ENCODE results near the gene TSACC.
A peak's percentile ranks its signal among the peaks of the same experiment; 100 is the strongest.
"Not testable (repeated sequence)": the region's sequence is repeated elsewhere in the genome, so short reads cannot be mapped to it uniquely, and the experiment has no call there.

Gene TSACC

DNA sequence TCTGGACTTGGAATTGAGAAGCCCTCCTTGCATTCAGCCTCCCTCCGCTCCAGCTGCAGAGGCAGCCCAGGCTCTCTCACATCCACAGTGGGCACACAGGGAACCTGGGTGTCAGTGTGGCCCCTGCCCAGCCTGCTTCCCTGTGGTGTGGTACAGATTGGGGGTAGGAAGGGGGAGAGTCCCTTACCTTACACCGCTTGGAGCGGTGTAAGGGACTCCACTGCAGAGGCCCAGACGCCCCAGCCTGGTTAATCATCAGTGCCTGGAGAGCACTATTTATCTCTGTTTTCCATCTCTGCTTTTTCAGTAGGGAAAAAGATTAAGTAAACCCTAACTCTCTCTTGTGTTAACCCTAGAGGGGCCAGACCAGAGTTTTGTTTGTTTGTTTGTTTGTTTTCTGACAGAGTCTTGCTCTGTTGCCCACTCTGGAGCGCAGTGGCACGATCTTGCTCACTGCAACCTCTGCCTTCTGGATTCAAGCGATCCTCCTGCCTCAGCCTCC, 29.9 kb downstream of the TSACC start:
- peak overlapping the region; percentile 51 for H2AFZ ChIP-seq
- H3K79me2 ChIP-seq: no peaks in the 10 kb centered on the region
- no peak overlapping the region for H3K9ac ChIP-seq
- H3K27ac ChIP-seq: no peak overlapping the region
- H3K4me2 ChIP-seq (ENCODE audit: low read length): peak overlapping the region; percentile 81
- H3K4me3 ChIP-seq (ENCODE audit: low read depth, low read length): no peak overlapping the region
- H3K36me3 ChIP-seq (ENCODE audit: control insufficient read depth, insufficient read depth, low read length): no peaks in the 10 kb centered on the region
- TF ChIP-seq, protein P1, sequence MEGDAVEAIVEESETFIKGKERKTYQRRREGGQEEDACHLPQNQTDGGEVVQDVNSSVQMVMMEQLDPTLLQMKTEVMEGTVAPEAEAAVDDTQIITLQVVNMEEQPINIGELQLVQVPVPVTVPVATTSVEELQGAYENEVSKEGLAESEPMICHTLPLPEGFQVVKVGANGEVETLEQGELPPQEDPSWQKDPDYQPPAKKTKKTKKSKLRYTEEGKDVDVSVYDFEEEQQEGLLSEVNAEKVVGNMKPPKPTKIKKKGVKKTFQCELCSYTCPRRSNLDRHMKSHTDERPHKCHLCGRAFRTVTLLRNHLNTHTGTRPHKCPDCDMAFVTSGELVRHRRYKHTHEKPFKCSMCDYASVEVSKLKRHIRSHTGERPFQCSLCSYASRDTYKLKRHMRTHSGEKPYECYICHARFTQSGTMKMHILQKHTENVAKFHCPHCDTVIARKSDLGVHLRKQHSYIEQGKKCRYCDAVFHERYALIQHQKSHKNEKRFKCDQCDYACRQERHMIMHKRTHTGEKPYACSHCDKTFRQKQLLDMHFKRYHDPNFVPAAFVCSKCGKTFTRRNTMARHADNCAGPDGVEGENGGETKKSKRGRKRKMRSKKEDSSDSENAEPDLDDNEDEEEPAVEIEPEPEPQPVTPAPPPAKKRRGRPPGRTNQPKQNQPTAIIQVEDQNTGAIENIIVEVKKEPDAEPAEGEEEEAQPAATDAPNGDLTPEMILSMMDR (IDR thresholded peaks at IDR 0.05): no peak
- H3K4me1 ChIP-seq: peaks cover 4% of the 10 kb centered on the region
- H3K9me3 ChIP-seq (ENCODE audit: control insufficient read depth, low read length): no peaks in the 10 kb centered on the region
- H3K27me3 ChIP-seq (ENCODE audit: control insufficient read depth, insufficient read depth, low read length): no peaks in the 10 kb centered on the region

DNA sequence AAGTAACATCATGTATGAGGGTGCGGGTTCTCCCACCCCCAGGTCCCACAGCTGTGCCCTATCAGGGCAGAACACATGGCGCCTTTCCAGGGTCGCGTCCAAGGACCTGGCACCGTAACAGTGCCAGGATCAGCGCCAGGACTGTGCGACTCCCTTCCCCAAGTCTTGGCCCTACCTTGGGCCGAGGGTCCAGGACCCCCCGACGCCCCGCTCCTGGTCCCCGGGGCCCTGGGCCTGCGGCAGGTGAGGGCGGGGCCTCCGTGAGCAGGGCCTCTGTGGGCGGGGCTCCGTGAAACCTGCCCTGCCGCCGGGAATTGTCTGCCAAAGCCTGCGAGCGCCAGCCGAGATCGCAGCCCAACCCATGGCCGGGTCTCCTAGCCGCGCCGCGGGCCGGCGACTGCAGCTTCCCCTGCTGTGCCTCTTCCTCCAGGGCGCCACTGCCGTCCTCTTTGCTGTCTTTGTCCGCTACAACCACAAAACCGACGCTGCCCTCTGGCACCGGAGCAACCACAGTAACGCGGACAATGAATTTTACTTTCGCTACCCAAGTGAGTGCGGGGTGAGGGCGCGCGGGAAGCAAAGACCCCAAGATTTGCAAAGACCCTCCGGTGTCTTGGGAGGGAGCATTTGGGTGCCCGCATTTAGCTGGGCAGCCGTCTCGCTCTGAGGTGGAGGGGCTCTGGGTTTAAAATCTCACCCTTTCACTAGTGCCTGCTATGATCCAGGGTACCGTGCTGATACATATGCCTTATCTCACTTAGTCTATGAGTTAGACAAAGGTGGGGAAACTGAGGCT, 30.8 kb downstream of the TSACC start, which contains the start of gene RHBG:
TSS of gene RHBG (plus strand) at position 323 of the 796 bp plus-strand sequence. CDS start at position 362, 39 bp downstream.
- Histone ChIP-seq H3K36me3 (ENCODE audit: control insufficient read depth, insufficient read depth, low read length) (no peaks in the 10 kb centered on the region), H3K4me3 (ENCODE audit: low read depth, low read length) (peak within 1 kb of the TSS; percentile 61), H3K4me1 (peaks cover 4% of the 10 kb centered on the region), H3K9me3 (ENCODE audit: control insufficient read depth, low read length) (no peaks in the 10 kb centered on the region), H3K4me2 (ENCODE audit: low read length) (peak within 1 kb of the TSS; percentile 81), H3K27ac (no peak within 1 kb of the TSS), H2AFZ (peak within 1 kb of the TSS; percentile 81), H3K27me3 (ENCODE audit: control insufficient read depth, insufficient read depth, low read length) (no peaks in the 10 kb centered on the region), H3K79me2 (no peaks in the 10 kb centered on the region), H3K9ac (no peak within 1 kb of the TSS)
- TF ChIP-seq, protein P1 (IDR thresholded peaks at IDR 0.05): no peak

DNA sequence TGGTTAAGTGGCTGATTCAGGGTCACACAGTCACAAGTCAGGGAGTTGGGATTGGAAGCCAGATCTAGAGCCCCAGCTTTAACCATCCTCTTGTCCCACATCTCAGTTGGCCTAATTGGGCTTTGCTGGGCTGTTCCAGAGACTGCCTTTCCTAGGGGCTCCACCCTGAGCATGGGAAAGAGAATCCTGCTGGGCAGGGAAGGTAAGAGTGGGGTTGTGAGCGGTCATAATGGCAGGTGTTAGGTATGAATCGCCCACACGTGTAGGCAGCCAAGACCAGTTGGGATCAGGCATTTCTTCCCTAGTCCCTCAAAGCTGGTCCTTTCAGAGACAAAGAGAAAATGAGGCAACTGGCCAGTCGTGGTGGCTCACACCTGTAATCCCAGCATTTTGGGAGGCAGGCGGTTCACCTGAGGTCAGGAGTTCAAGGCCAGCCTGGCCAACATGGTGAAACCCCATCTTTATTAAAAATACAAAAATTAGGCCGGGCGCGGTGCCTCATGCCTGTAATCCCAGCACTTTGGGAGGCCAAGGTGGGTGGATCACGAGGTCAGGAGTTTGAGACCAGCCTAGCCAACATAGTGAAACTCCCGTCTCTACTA, 31.5 kb downstream of the TSACC start:
- not testable (repeated sequence) for H3K9ac ChIP-seq; H2AFZ ChIP-seq; H3K9me3 ChIP-seq (ENCODE audit: control insufficient read depth, low read length); H3K27ac ChIP-seq; H3K36me3 ChIP-seq (ENCODE audit: control insufficient read depth, insufficient read depth, low read length); H3K4me1 ChIP-seq; H3K79me2 ChIP-seq; H3K27me3 ChIP-seq (ENCODE audit: control insufficient read depth, insufficient read depth, low read length)
- Histone ChIP-seq H3K4me3 (ENCODE audit: low read depth, low read length) (peak overlapping the region; percentile 61), H3K4me2 (ENCODE audit: low read length) (peak overlapping the region; percentile 81)

DNA sequence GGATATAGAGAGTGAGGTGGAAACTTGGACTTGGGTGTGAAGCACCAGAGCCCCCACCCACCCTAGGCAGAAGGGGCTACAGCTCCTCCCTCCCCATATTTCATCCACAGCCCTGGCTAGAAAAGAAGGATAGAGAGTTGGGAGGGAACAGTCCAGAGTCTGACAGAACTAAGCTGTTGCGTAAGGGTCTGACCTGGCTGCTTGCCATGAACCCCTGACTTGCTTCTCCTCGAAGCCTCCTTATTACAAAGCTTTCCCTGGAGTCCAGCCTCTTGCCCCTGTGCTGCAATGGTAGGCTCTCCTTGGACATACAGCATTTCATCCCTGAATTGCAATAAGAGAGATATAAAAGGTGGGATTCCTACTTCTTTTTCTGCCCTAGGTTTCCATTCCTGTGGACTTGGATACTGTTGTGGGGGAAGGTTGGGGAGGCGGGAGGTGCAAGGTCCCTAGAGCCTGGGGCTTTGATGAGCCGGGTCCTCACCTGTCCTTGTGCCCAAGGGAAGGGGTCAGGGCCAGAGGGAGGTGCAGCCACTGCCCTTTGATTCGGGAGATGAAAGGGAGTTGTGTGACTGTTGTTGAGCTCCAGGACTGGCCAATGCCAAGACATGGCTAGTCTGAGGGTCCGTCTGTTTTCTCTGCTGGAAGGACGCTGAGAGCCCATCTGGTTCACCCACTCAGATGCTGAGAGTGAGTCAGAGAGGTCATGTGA, 33.4 kb downstream of the TSACC start:
- H3K4me1 ChIP-seq: peaks cover 4% of the 10 kb centered on the region
- no peaks in the 10 kb centered on the region for H3K36me3 ChIP-seq (ENCODE audit: control insufficient read depth, insufficient read depth, low read length)
- H3K9ac ChIP-seq: no peak overlapping the region
- H2AFZ ChIP-seq: no peak overlapping the region
- H3K4me3 ChIP-seq (ENCODE audit: low read depth, low read length): no peak overlapping the region
- H3K79me2 ChIP-seq: no peaks in the 10 kb centered on the region
- H3K9me3 ChIP-seq (ENCODE audit: control insufficient read depth, low read length): no peaks in the 10 kb centered on the region
- H3K27me3 ChIP-seq (ENCODE audit: control insufficient read depth, insufficient read depth, low read length): no peaks in the 10 kb centered on the region
- H3K4me2 ChIP-seq (ENCODE audit: low read length): no peak overlapping the region
- TF ChIP-seq, protein P1 (IDR thresholded peaks at IDR 0.05): no peak
- H3K27ac ChIP-seq: no peak overlapping the region

DNA sequence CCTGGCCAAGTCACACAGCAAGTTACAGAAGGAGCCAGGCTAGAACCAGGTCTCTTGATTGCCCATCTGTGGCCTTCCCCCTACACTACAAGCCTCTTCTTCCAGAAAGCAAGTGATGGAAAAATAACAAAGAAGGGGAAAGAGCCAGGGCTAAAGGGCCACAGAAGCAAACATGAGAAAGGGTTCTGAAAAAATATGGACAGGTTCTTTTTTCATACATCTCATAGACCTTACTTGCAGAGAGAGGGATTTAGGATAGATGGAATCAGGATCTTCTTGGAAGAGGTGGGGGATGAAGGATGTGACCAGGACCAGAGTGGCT, 33.9 kb downstream of the TSACC start:
- H3K4me3 ChIP-seq (ENCODE audit: low read depth, low read length): no peak overlapping the region
- H3K27me3 ChIP-seq (ENCODE audit: control insufficient read depth, insufficient read depth, low read length): no peaks in the 10 kb centered on the region
- H3K79me2 ChIP-seq: no peaks in the 10 kb centered on the region
- peaks cover 4% of the 10 kb centered on the region for H3K4me1 ChIP-seq
- no peak overlapping the region for H3K4me2 ChIP-seq (ENCODE audit: low read length)
- H3K27ac ChIP-seq: no peak overlapping the region
- TF ChIP-seq, protein P1 (IDR thresholded peaks at IDR 0.05): no peak
- no peaks in the 10 kb centered on the region for H3K36me3 ChIP-seq (ENCODE audit: control insufficient read depth, insufficient read depth, low read length)
- no peaks in the 10 kb centered on the region for H3K9me3 ChIP-seq (ENCODE audit: control insufficient read depth, low read length)
- no peak overlapping the region for H2AFZ ChIP-seq
- H3K9ac ChIP-seq: no peak overlapping the region

Measured in parathyroid adenoma (tissue), 2 donors.